HG02981 (cell line): ENCODE measurements around the gene ZXDC.
A peak's percentile ranks its signal among the peaks of the same experiment; 100 is the strongest.

Experiments
- ATAC-seq: cut with Tn5 transposase; IDR thresholded peaks from one replicate; pipeline ENCODE4 v1.9.1; 2021; ENCODE audit warnings: mild to moderate bottlenecking, moderate library complexity; ENCODE audit not compliant: unreplicated experiment

The ZXDC gene

DNA sequence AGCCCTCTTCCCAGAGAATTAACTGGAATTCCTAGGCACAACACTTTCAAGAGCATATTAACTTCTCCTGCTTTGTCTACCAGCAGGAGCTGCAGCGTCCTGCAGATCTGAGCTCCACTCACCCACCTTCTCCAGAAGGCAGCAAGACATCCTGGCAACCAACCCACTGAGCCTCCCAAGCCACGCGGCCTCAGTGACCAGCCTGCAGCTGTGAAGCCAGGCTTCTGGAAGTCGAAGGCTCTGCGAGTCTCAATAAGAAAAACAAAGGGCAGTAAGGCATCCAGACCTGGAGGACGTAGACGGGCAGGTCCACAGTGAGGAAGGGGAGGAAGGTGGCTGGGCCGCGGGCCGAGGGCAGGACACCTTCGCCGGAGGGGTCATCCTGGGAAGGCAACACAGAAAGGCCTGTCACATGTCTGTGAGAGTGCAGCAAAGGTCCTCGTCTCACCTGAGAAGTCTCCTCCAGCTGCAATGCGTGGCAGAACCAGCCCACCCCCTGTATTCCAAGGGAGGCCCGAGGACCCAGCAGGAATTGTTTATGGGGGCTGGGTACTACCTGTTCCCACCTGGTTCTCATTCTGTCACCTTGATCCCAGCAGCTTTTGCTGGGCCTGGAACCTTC, 36.2 kb downstream of the ZXDC start:
- ATAC-seq = no peak

DNA sequence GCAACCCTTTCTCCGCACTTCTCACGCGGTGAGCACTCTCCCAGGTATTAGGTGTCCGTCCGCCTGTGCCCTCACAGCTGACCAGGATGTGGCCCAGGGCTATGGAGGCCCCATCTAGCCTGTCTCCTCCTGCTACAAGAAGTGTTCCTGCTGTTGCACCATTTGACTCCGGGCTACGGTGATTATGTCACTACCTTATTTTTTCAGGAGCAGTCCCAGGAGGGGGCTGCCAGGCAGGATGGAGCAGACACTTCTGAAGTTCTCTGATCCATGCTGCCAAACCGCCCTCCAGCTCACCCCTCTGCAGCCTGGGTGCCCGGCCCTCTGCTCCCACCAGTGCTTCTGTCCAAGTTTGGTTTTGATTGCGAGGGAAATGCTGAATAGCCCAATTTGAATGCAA, 36.9 kb downstream of the ZXDC start:
- ATAC-seq = no peak

DNA sequence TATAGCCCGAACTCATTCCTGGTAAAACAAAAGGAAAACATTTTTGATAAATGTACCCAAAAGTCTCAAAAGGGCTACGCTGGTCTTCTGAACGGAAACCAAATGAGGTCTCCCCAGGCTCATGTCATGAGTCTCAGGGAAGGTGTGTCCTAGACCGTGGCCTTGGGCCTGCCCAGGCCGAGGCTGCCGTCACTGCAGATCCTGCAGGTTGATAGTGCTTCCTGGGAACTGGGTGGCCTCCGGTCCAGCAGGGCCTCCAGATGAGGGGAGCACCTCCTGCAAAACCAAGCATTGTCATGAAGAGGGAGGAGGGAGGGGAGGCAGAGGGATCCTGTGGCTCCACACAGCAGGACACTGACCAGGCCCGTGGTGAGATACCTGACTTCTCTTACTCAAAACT, 37.5 kb downstream of the ZXDC start:
- no peak for ATAC-seq

DNA sequence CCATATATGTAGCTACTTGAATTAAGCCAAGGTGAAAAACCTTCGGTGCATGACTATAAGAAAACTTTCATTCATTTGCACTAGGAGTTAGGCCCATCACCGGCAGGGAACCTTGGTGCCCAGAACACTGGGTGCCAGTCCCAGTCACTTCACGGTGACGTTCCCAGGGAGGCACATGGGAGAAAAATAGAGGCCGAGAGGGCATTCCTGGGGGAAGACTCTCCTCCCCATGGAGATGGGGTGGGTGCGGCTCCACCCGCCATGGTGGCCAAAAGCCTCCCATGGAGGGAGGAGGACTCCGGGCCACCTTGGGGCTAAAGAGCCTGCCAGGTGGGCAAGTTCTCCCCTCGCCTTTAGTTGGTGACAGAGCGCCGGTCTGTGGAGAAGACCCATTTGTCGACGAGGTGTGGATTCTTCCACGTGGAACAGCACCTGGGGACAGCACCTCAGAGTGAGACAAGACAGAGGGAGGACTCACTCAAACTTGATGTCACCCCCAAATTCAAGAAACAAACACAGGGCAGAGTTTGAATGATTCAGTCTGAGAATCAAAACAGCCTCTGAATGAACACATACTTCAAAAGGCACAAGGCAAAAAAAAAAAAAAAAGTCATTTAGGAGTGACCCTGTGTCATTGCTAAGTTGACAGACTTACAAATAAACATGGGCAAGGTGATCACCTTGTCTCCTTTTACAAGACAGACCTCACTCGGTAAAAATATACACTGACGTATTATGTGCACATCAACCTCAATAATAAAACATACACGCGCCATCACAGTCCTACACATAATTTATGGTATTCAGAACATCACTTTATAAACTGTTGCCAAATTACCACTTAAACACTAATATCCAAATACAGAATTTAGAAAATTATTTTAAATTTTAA, 38.6 kb downstream of the ZXDC start:
- ATAC-seq = no peak

DNA sequence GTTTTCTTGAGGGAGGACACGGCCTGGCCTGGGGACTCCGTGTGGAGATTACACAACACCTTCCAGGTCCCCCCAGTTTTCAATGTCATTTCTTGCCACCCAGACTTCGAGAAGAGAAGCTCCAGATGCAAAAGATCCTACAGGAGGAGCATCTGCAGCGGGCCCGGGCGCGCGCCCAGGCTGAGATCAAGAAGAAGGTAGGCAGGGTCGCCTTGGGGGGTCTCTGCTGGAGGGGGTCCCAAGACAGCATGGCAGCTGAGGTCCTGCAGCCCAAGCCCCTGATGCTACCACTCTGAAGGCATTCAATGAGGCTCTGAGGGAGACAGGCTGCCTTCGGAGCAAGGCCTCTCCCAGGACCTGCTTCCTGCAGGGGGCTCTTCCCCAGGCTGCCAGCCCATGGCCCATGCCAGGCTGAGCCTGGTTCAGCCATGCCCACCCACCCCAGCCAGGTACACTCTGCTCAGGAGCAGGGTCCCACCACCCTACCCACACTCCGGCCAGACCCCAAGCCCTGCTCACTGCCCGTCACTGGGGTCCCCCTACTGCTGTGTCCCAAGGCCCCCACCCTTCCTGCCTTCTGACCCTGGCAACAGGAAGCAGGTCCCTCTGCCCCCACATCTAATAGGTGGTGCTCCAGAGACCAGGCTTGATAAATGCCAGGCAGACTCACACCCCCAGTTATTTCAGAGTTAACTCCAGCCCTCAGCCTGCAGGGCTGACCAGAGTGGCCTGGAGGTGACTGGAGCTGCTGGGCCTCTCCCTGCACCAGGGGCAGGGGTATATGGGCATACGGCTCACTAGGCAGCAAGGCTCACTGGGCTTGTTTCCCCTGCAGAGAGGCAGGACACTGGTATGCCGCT, 40.0 kb downstream of the ZXDC start:
- ATAC-seq = no peak

DNA sequence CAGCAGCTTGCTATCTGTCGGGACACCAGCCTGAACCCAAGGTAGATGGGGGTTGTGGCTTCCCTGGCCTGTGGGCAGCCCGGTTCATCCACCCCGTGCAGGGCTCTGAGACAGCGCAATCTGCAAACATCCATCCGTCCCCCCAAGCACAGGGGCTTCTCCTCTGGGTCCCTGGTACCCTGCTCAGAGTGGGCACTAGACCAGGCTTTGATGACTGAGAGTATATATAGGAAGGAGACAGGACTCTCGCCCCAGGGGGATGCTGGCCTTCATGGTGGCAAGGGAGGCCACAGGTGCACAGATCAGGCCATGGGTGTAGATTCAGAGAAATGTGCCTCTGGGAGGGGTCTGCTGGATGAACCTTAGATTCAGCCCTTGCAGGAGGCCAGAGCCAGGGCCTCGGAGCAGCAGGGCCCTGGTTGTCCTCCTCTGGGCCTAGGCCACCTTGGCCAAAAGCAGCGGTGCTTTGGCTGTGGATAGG, 40.7 kb downstream of the ZXDC start:
- ATAC-seq = no peak

DNA sequence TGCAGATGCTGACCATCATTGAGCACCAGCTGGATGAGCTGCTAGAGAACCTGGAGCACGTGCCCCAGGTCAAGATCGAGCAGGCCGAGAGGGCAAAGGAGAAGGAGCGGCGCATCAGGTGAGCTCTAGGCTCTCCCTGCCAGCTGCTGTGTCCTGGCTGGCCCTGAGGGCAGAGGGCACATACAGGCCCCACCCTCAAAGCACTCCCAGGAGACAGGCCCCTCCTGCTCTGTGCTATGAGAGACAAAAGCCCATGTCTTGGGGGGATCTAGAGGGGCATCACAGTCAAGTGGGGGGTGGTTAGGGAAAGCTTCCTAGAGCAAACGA, 41.5 kb downstream of the ZXDC start:
- ATAC-seq = no peak

DNA sequence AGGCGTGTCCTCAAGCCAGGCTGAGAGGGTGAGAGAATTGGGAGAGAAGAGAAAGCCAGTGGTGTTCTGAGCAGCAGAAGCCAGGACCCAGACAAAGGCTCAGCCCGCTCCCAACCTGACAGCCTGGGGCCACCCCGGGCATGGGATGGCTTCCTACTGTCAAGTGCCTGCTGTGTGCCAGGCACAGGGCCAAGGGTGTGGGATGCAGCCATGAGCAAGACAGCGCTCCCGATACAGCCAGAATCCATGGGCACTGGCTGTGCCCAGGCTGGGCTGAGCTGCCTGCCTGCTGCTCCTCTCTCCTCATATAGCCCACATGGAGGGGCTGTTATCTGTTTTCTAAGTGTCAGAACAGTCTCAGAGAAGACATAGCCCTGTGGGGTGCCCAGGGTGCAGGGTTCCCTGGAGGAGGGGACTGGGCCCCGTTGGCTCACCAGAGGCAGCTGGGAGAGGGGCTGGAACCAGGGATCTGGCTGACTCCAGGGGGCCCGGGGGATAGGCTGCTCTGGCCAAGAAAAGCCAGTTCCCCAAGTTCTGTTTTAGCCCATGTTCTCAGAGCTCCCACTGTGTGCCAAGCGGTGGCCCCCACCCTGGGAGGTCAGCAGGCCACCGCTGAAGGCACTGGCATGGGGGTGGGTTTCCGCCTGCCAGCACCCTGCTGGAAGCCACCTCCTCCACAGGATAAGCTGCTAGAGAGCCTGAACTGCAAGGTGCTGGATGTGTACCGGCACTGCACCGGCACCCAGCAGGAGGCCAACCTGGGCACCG, 42.0 kb downstream of the ZXDC start:
- ATAC-seq = no peak

DNA sequence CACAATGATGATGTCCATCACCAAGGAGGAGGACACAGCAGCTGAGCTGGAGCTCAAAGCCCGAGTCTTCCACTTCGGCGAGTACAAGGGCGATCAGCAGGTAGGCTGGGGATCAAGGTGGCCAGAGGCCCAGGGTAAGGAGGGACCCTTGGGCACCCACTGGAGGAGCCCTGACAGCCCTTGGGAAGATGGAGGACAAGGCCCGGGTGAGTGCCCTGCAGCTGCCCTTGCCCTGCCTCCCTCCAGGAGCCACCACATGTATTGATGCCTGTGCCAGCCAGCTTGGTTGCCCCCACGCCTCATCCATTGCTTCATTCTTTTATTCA, 42.6 kb downstream of the ZXDC start:
- ATAC-seq = no peak

DNA sequence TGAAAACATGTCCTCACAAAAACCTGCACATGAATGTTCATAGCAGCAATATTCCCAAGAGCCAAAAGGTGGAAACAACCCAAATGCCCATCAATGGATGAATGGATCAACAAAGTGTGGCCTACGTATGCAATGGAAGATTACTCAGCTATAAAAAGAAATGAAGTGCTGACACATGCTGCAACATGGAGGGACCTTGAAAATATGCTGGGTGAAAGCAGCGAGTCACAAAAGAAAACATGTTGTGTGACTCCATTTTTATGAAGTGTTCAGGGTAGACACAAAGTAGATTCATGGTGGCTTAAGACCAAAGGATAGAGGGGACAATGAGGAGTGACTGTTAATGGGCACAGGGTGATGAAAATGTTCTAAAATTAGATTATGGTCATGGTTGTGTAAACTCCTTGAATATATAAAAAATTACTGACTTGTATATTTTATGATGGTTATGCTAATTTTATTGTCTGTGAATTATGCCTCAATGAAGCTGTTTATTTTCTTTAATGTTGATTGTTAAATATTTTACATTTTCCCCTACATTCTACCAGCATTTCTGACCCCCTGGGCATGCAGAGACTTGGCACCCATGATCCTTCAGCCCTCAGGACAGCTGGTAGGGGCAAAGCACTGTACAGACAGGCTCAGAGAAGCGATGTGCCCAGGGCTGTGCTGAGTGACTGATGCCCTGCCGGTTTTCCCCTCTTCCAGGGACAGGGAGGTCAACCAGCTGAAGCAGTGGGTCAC, 43.2 kb downstream of the ZXDC start:
- no peak for ATAC-seq

DNA sequence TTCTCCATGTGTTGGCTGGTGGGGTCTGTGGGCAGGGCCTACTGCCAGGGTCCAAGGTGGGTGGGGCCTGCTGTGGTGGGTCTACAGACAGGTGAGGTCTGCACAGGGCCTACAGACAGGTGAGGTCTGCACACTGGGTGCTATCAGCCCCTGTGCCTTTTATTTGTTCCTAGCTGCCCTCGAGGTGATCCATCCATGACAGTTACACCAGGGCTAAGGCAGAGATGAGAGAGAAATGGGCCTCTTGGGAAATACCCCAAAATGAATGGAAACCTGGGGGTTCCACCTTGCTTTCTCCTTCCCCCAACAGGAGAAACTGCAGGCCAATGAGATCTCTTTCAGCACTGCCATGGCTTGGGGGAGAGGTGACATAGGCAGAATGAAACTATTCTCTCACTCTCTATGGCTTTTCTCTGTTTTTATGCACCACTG, 44.6 kb downstream of the ZXDC start:
- peak; percentile 67 for ATAC-seq

DNA sequence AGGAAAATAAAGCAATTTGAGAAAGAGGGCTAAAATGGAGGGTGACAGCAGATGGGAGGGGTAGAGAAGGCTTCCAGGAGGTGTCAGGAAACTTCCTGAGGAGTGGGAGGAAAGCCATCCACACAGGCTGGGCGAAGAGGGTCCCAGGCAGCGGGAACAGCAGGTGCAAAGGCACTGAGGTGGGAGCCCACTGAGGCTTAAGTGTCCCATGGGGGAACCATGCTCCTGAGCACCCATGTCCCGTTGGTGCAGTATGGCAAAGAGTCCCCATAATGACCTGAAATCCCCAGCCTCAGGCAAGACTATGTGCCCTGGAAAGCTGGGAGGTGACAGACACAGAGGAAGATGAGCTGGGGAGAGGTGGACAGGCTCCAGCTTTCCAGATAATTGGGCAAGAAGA, 50.9 kb downstream of the ZXDC start:
- no peak for ATAC-seq

DNA sequence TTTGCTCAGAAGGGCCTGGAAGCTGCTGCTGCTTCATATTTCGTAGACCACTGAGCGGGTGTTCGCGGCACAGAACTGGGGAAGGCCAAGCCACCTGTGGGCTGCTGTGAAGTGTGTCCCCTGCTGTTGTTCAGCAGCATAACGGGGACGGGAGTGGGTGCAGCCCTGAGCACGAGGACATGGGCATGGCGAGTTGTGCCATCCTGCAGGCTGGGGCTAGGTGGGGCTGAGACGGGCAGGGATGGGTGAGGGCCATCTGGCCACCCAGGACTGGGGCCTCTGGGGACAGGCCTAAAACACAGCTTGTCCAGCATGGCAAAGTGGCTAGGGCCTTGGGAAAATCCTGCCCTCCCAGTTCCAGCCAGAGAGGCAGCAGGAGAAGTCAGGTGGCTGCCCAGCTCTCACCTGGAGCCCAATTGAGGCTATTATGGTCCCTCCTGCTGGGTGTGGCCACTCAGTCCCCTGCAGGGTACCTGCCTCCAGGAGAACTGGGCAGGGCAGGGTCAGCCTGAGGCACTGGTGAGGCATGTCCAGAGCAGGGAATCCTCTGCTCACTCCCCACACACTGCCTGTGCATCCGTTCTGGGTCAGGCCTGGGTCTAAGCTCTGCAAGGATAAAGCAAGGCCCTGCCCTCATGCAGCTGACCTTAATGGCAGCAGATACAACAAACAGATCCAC, 51.5 kb downstream of the ZXDC start:
- ATAC-seq = no peak

DNA sequence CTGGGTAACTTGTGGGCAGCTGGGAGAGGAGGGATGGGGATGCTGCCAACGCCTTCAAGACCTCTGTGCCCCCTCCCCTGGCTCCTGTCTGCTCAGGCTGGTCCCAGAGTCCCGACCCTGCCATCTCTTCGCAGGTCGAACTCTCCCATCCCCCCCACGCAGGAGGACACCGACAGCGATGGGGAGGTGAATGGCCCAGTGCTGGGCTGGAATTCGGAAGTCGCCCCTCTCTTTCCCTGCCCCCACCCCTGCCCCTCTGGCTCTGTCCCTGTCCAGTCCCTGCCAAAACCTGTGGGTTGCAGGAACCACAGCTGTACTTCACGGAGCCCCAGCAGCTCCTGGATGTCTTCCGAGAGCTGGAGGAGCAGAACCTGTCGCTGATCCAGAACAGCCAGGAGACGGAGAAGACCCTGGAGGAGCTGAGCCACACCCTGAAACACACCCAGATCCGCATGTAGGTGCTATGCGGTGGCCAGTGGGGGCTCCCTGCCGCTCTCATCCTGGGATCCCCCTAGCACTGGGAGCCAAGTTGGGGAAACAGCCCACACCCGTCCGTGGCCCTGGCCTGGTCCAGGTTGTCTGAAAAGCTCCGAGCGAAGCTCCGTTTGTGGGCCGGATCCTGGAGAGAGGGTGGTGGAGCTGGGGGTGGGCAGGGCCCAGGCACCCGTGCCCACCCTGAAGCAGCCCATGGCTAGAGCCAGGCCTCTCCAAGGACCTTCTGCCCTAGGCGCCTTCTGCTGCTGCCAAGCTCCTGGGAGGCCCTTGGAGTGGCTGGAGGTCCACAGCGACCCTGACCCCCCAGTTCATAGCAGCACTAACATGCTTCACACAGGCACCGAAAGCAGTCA, 52.3 kb downstream of the ZXDC start:
- ATAC-seq = no peak

DNA sequence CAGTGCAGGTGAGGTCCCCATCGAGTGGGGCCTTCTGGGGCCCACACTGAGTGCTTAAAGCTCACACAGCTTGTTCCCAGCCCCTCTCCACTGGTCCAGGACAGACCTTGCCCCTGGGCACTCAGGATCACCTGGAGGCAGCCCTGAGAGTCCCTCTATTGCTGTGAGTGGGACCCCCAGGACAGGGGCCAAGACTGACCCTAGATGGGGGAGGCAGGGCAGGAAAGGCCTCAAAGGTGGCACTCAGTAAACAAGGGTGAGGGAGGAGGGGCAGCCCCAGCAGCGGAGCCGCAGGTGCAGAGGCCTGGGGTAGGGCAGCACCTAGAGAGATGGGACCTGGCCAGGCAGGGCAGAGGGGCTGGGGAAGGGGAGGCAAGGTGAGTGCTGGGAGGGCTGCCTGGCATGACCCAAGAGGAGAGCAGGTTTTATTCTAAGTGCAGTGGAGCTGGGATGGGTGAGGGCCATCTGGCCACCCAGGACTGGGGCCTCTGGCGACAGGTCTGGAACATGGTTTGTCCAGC, 53.1 kb downstream of the ZXDC start:
- ATAC-seq = no peak

DNA sequence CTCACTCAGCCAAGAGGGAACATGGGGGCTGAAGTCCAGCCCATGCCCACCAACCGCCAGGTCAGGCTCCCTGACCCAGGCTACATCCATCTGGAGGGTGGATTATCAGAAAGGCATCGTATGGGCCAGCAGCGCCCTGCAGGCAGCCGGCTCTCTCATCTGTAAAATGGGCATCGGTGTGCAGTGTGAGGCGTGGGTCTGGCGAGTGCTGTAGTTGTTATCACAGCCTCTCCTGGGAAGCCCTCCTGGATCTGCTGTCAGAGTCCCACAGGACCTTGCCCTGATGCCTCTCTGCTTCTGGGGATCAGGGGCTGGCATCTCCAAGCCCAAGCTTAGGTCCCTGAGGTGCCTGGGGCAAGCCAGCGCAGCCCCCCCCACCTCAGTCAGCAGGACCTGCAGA, 53.6 kb downstream of the ZXDC start:
- no peak for ATAC-seq

DNA sequence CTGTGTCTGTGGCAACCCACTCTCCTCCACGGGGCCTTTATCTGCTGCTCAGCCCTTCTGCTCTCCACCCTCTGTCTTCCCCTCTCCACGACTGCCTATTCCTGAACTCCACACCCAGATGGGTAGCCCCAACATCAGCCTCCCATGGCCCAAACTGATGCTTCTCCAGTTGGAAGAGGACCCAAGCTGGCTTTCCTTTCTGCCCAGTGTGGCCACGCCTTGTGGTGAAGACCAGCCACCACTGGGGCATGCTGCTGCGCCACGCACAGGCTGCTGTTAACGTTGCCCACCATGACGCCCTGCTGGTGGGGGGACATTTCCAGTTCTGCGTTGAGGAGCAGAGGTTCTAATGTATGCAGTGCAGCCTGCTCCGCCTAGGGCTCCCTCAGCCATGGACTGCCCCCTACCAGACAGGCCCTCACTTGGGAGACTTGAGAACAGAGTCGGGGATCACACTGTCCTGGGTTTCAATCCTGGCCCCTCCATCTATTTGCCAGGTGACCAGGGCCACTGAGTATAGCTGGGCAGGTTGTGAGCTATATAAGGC, 54.0 kb downstream of the ZXDC start:
- ATAC-seq = no peak
